Astrocyte of the cerebellum (primary cell): Measurements from ENCODE around the gene HTT.

Experiments used
- DNase-seq: peaks from one replicate; pipeline ENCODE4 v3.0.0-alpha.2; 2011; ENCODE audit warnings: low read depth
- H3K4me3 ChIP-seq: 2 replicates; pipeline ENCODE4 v1.5.1; 2011; ENCODE audit warnings: mild to moderate bottlenecking, low read depth, low read length, moderate library complexity
- in situ Hi-C: cut with HindIII; loops from 2 replicates; pipeline ENCODE4 v1.10.0; 2017; ENCODE audit warnings: low sequenced_read_pairs
- TF ChIP-seq, protein P1 (sequence below): IDR thresholded peaks from 2 replicates; pipeline ENCODE4 v1.5.1; 2012; ENCODE audit warnings: low read length, low read depth, moderate library complexity, mild to moderate bottlenecking; ENCODE audit errors: missing control alignments

HTT gene

DNA sequence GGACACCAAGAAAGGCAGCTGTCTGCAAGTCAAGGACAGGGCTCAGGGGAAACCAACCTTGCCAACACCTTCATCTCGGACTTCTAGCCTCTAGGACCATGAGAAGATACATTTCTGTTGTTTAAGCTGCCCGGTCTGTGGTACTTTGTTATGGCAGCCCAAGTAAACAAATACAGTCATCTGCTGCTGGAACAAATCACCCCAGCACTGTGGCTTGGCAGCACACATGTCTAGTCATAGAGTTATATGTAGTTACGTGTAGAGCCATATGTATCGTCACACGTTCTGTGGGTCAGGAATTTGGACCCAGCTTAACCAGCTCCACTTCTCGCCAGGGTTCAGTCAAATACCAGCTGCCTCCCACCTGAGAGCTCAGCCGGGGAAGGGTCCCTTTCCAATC lies 2.7 kb upstream of the HTT start:
- no peak overlapping the region for H3K4me3 ChIP-seq
- TF ChIP-seq, protein P1, sequence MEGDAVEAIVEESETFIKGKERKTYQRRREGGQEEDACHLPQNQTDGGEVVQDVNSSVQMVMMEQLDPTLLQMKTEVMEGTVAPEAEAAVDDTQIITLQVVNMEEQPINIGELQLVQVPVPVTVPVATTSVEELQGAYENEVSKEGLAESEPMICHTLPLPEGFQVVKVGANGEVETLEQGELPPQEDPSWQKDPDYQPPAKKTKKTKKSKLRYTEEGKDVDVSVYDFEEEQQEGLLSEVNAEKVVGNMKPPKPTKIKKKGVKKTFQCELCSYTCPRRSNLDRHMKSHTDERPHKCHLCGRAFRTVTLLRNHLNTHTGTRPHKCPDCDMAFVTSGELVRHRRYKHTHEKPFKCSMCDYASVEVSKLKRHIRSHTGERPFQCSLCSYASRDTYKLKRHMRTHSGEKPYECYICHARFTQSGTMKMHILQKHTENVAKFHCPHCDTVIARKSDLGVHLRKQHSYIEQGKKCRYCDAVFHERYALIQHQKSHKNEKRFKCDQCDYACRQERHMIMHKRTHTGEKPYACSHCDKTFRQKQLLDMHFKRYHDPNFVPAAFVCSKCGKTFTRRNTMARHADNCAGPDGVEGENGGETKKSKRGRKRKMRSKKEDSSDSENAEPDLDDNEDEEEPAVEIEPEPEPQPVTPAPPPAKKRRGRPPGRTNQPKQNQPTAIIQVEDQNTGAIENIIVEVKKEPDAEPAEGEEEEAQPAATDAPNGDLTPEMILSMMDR: no peak
- no peak for DNase-seq
- in situ Hi-C loops: loop anchor here (25.0 kb wide), 1 partner anchor 110 kb away; the partner anchor contains the start of genes GRK4 and NOP14

DNA sequence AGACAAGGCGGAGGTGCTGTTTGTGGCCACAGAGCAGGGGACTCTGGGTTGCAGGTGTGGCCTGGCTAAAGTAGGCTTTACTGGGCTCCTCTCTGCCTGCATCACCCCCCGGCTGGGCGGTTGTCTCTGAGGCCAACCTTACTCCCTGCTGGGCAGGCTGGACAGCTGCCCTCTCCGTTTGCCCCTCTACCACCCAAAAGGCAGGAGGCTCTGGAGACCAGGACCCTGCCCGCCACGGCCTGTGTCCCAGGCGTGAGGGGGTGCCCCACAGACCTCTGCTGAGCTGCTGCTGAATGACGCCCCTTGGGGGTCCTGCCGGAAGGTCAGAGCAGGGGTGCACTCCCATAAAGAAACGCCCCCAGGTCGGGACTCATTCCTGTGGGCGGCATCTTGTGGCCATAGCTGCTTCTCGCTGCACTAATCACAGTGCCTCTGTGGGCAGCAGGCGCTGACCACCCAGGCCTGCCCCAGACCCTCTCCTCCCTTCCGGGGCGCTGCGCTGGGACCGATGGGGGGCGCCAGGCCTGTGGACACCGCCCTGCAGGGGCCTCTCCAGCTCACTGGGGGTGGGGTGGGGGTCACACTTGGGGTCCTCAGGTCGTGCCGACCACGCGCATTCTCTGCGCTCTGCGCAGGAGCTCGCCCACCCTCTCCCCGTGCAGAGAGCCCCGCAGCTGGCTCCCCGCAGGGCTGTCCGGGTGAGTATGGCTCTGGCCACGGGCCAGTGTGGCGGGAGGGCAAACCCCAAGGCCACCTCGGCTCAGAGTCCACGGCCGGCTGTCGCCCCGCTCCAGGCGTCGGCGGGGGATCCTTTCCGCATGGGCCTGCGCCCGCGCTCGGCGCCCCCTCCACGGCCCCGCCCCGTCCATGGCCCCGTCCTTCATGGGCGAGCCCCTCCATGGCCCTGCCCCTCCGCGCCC lies 1.1 kb upstream of the HTT start:
- H3K4me3 ChIP-seq: peak overlapping the region; percentile 61
- no peak for DNase-seq
- TF ChIP-seq, protein P1: peak; percentile 9
- in situ Hi-C loops: loop anchor here (25.0 kb wide), 1 partner anchor 111 kb away; the partner anchor contains the start of genes GRK4 and NOP14

DNA sequence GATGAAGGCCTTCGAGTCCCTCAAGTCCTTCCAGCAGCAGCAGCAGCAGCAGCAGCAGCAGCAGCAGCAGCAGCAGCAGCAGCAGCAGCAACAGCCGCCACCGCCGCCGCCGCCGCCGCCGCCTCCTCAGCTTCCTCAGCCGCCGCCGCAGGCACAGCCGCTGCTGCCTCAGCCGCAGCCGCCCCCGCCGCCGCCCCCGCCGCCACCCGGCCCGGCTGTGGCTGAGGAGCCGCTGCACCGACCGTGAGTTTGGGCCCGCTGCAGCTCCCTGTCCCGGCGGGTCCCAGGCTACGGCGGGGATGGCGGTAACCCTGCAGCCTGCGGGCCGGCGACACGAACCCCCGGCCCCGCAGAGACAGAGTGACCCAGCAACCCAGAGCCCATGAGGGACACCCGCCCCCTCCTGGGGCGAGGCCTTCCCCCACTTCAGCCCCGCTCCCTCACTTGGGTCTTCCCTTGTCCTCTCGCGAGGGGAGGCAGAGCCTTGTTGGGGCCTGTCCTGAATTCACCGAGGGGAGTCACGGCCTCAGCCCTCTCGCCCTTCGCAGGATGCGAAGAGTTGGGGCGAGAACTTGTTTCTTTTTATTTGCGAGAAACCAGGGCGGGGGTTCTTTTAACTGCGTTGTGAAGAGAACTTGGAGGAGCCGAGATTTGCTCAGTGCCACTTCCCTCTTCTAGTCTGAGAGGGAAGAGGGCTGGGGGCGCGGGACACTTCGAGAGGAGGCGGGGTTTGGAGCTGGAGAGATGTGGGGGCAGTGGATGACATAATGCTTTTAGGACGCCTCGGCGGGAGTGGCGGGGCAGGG lies 568 bp downstream of the HTT start:
- in situ Hi-C loops: loop anchor here (25.0 kb wide), 1 partner anchor 113 kb away; the partner anchor contains the start of genes GRK4 and NOP14
- peak overlapping the region; percentile 58 for H3K4me3 ChIP-seq
- TF ChIP-seq, protein P1: no peak
- DNase-seq: peak; percentile 20

DNA sequence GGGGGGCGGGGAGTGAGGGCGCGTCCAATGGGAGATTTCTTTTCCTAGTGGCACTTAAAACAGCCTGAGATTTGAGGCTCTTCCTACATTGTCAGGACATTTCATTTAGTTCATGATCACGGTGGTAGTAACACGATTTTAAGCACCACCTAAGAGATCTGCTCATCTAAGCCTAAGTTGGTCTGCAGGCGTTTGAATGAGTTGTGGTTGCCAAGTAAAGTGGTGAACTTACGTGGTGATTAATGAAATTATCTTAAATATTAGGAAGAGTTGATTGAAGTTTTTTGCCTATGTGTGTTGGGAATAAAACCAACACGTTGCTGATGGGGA lies 1.1 kb downstream of the HTT start:
- TF ChIP-seq, protein P1: no peak
- H3K4me3 ChIP-seq: peak overlapping the region; percentile 58
- in situ Hi-C loops: no loop called here
- DNase-seq: no peak

DNA sequence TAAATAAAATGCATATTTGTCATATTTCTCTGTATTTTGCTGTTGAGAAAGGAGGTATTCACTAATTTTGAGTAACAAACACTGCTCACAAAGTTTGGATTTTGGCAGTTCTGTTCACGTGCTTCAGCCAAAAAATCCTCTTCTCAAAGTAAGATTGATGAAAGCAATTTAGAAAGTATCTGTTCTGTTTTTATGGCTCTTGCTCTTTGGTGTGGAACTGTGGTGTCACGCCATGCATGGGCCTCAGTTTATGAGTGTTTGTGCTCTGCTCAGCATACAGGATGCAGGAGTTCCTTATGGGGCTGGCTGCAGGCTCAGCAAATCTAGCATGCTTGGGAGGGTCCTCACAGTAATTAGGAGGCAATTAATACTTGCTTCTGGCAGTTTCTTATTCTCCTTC lies 3.3 kb downstream of the HTT start:
- no peak for DNase-seq
- in situ Hi-C loops: no loop called here
- TF ChIP-seq, protein P1: no peak
- H3K4me3 ChIP-seq: no peak overlapping the region

DNA sequence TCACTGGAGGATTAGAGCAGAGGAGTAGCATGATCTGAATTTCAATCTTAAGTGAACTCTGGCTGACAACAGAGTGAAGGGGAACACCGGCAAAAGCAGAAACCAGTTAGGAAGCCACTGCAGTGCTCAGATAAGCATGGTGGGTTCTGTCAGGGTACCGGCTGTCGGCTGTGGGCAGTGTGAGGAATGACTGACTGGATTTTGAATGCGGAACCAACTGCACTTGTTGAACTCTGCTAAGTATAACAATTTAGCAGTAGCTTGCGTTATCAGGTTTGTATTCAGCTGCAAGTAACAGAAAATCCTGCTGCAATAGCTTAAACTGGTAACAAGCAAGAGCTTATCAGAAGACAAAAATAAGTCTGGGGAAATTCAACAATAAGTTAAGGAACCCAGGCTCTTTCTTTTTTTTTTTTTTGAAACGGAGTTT lies 5.2 kb downstream of the HTT start:
- no peak for DNase-seq
- in situ Hi-C loops: no loop called here
- TF ChIP-seq, protein P1: no peak
- no peak overlapping the region for H3K4me3 ChIP-seq
